HG02759 (cell line): Measurements from ENCODE around the gene GALNT2.

ENCODE experiments used
- ATAC-seq: cut with Tn5 transposase; IDR thresholded peaks from one replicate; pipeline ENCODE4 v1.9.1; 2021; ENCODE audit warnings: mild to moderate bottlenecking, moderate library complexity; ENCODE audit not compliant: unreplicated experiment

Gene GALNT2

GRCh38 chr1:230199034-230199433, 132.0 kb downstream of the GALNT2 start:
- no peak for ATAC-seq

GRCh38 chr1:230199554-230199953, 132.5 kb downstream of the GALNT2 start:
- no peak for ATAC-seq

GRCh38 chr1:230200276-230200675, 133.2 kb downstream of the GALNT2 start:
- ATAC-seq: no peak

GRCh38 chr1:230201445-230201844, 134.4 kb downstream of the GALNT2 start:
- ATAC-seq: no peak

GRCh38 chr1:230204842-230205241, 137.8 kb downstream of the GALNT2 start:
- ATAC-seq: no peak

GRCh38 chr1:230205719-230206198, 138.7 kb downstream of the GALNT2 start:
- ATAC-seq: no peak

- ATAC-seq: no peak
Observed at GRCh38 chr1:230206207-230206606, 139.2 kb downstream of the GALNT2 start.

- ATAC-seq: no peak
Observed at GRCh38 chr1:230206976-230207375, 139.9 kb downstream of the GALNT2 start.

GRCh38 chr1:230207598-230207997, 140.6 kb downstream of the GALNT2 start:
- no peak for ATAC-seq

- ATAC-seq: peak; percentile 52
Observed at GRCh38 chr1:230208619-230209261, 141.7 kb downstream of the GALNT2 start.

GRCh38 chr1:230210326-230210980, 143.4 kb downstream of the GALNT2 start:
- ATAC-seq: no peak

- ATAC-seq: no peak
Observed at GRCh38 chr1:230210981-230211336, 143.9 kb downstream of the GALNT2 start.

GRCh38 chr1:230211436-230212145, 144.6 kb downstream of the GALNT2 start:
- ATAC-seq: no peak

GRCh38 chr1:230212405-230212936, 145.4 kb downstream of the GALNT2 start:
- ATAC-seq: peak; percentile 40

GRCh38 chr1:230215031-230215430, 148.0 kb downstream of the GALNT2 start:
- no peak for ATAC-seq

GRCh38 chr1:230215529-230215928, 148.5 kb downstream of the GALNT2 start:
- ATAC-seq: no peak

- ATAC-seq: no peak
Observed at GRCh38 chr1:230216896-230217295, 149.9 kb downstream of the GALNT2 start.

- ATAC-seq: no peak
Observed at GRCh38 chr1:230218667-230219066, 151.6 kb downstream of the GALNT2 start.

- ATAC-seq: no peak
Observed at GRCh38 chr1:230219174-230220067, 152.4 kb downstream of the GALNT2 start.

GRCh38 chr1:230220478-230220877, 153.4 kb downstream of the GALNT2 start:
- ATAC-seq: no peak

- no peak for ATAC-seq
Observed at GRCh38 chr1:230220907-230221306, 153.9 kb downstream of the GALNT2 start.
